Panc1 (cell line): ENCODE data around the gene NAV1. TPM values are rescaled to one million over a fixed set of nuclear protein-coding genes. Genes with fewer than 3 reads are reported as not detected.

Experiments used
- ATAC-seq: fragments of 200-7000 bp; cut with Tn5 transposase; 2 replicates; pipeline ENCODE4 v1.9.1; 2020; ENCODE audit warnings: mild to moderate bottlenecking, moderate library complexity
- BruUV-seq: library from RNA; stranded (reverse); fragments of 400-500 nt; replicated peaks from 2 replicates; lab custom pipeline; 2021; lab: Mats Ljungman, UMichigan
- CTCF ChIA-PET: fragments of 300-600 bp; sonication (Branson Sonifier 250); formaldehyde crosslinking; loops from one replicate; lab custom pipeline; 2022; ENCODE audit warnings: antibody characterized with exemption; lab: Charles Lee
- POLR2A ChIA-PET: fragments of 300-600 bp; sonication (Branson Sonifier 250); formaldehyde crosslinking; loops from one replicate; lab custom pipeline; 2022; ENCODE audit warnings: antibody characterized with exemption; lab: Charles Lee
- DNase-seq: peaks from one replicate; pipeline ENCODE4 v3.0.0-alpha.2; 2010; ENCODE audit warnings: low read depth, low spot score
- H3K27ac ChIP-seq: 2 replicates; pipeline ENCODE4 v1.5.1; 2011; ENCODE audit warnings: mild to moderate bottlenecking, low read length, inconsistent platforms
- H3K27me3 ChIP-seq: fragments of 200-500 bp; sonication (Bioruptor generic); 2 replicates; pipeline ENCODE4 v1.6.0; 2014; ENCODE audit warnings: low read length, inconsistent platforms; ENCODE audit not compliant: control insufficient read depth, insufficient read depth
- H3K36me3 ChIP-seq: fragments of 200-500 bp; sonication (Bioruptor generic); 2 replicates; pipeline ENCODE4 v1.5.1; 2014; ENCODE audit warnings: inconsistent platforms, mild to moderate bottlenecking, low read length, moderate library complexity; ENCODE audit not compliant: control insufficient read depth, insufficient read depth
- H3K4me1 ChIP-seq: 2 replicates; pipeline ENCODE4 v1.5.1; 2011; ENCODE audit warnings: inconsistent platforms, mild to moderate bottlenecking, low read length, moderate library complexity; ENCODE audit not compliant: control insufficient read depth, insufficient read depth
- H3K4me3 ChIP-seq, 2 experiments: 2 replicates each; pipeline ENCODE4 v1.5.1; 2011 to 2012; ENCODE audit warnings: low read depth in 2 of 2, low read length in 2 of 2, mild to moderate bottlenecking in 2 of 2, inconsistent platforms in 1 of 2, moderate library complexity in 1 of 2
- H3K9me3 ChIP-seq: fragments of 200-500 bp; sonication (Bioruptor generic); 2 replicates; pipeline ENCODE4 v1.5.1; 2014; ENCODE audit warnings: low read depth, mild to moderate bottlenecking, inconsistent platforms, low read length, moderate library complexity; ENCODE audit not compliant: control insufficient read depth, insufficient read depth
- POLR2AphosphoS5 ChIP-seq: IDR thresholded peaks from 2 replicates; pipeline ENCODE4 v1.6.1; 2012; ENCODE audit warnings: mild to moderate bottlenecking, low read depth, low read length, moderate library complexity
- REST ChIP-seq, 2 experiments: IDR thresholded peaks; 2 replicates each; pipeline ENCODE4 v1.6.1; 2011 to 2012; ENCODE audit warnings: low read depth in 2 of 2, control low read depth in 1 of 2, low read length in 1 of 2, mild to moderate bottlenecking in 1 of 2, moderate library complexity in 1 of 2; ENCODE audit not compliant: insufficient read depth in 1 of 2
- SIN3A ChIP-seq: IDR thresholded peaks from 2 replicates; pipeline ENCODE4 v1.6.1; 2012; ENCODE audit warnings: low read depth, mild to moderate bottlenecking, low read length, moderate library complexity, borderline replicate concordance; ENCODE audit not compliant: insufficient read depth
- TCF7L2 ChIP-seq: IDR thresholded peaks from 2 replicates; pipeline ENCODE4 v1.6.1; 2011; ENCODE audit warnings: mild to moderate bottlenecking, low read depth, low read length, inconsistent platforms
- in situ Hi-C: cut with HindIII; loops from 2 replicates; pipeline ENCODE4 v1.10.0; 2016; ENCODE audit warnings: low sequenced_read_pairs, low pct_unique_long_range_greater_than_20kb
- intact Hi-C: fragments of 100-400 bp; cut with micrococcal nuclease; formaldehyde crosslinking; loops from one replicate; pipeline ENCODE4 v1.10.0; 2022; ENCODE audit not compliant: unreplicated experiment
- total RNA-seq: library from RNA; stranded (reverse); gene quantifications from one replicate; pipeline ENCODE4 v1.2.1, GENCODE V29; 2021; ENCODE audit not compliant: unreplicated experiment
- TF ChIP-seq, protein P1 (sequence below): fragments of 450-650 bp; IDR thresholded peaks from 2 replicates; pipeline ENCODE4 v1.5.1; 2017; ENCODE audit warnings: mild to moderate bottlenecking

The NAV1 gene
- total RNA-seq, 1 experiment from 2014 or later, result 29.0 TPM

DNA sequence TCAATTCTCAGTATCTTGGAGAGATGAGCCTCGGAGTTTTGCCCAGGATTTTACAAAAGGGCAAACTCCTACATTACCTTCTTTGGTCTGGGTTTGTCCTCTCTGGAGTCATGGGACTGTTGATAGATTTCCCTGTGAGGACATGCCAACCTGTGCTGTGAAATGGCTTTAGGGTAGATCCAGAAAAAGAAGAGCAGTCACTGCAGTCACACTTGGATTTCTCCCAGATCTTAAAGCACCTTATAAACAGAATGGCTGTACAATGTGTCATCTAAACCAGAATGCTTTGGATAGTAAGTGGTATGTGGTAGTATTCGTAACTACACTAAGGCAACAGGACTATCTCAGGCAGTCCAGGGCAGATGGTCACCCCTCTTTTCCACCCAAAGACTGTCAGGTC, 30.1 kb upstream of the NAV1 start:
- H3K27ac ChIP-seq, result no peak overlapping the region
- H3K36me3 ChIP-seq, result no peaks in the 10 kb centered on the region
- ATAC-seq, result no peak
- ChIA-PET POLR2A (no interaction called here), CTCF (interaction anchor here (0.6 kb wide), 1 partner anchor 73 kb away, joined by 4 read pairs; no protein-coding TSS in a partner anchor)
- H3K4me3 ChIP-seq, result no peak overlapping the region
- TF ChIP-seq, protein P1, sequence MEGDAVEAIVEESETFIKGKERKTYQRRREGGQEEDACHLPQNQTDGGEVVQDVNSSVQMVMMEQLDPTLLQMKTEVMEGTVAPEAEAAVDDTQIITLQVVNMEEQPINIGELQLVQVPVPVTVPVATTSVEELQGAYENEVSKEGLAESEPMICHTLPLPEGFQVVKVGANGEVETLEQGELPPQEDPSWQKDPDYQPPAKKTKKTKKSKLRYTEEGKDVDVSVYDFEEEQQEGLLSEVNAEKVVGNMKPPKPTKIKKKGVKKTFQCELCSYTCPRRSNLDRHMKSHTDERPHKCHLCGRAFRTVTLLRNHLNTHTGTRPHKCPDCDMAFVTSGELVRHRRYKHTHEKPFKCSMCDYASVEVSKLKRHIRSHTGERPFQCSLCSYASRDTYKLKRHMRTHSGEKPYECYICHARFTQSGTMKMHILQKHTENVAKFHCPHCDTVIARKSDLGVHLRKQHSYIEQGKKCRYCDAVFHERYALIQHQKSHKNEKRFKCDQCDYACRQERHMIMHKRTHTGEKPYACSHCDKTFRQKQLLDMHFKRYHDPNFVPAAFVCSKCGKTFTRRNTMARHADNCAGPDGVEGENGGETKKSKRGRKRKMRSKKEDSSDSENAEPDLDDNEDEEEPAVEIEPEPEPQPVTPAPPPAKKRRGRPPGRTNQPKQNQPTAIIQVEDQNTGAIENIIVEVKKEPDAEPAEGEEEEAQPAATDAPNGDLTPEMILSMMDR, result no peak
- TF ChIP-seq REST (IDR thresholded peaks at IDR 0.05; ENCODE audit: insufficient read depth in 1 of 2, low read depth in 2 of 2, low read length in 1 of 2), result no peak
- no peak for TF ChIP-seq SIN3A
- TF ChIP-seq TCF7L2, result no peak
- TF ChIP-seq POLR2AphosphoS5, result no peak
- DNase-seq, result no peak
- in situ Hi-C loops (no loop called here), intact Hi-C loops (no loop called here)
- H3K9me3 ChIP-seq, result no peaks in the 10 kb centered on the region
- no peaks in the 10 kb centered on the region for H3K27me3 ChIP-seq
- no TSS peak for BruUV-seq
- peaks cover 33% of the 10 kb centered on the region for H3K4me1 ChIP-seq

- peaks cover 25% of the 10 kb centered on the region for H3K4me1 ChIP-seq
- no peak for TF ChIP-seq TCF7L2
- no peak for TF ChIP-seq POLR2AphosphoS5
- no peak for TF ChIP-seq REST (IDR thresholded peaks at IDR 0.05; ENCODE audit: insufficient read depth in 1 of 2, low read depth in 2 of 2, low read length in 1 of 2)
- TF ChIP-seq, protein P1, result no peak
- no peak for TF ChIP-seq SIN3A
- H3K9me3 ChIP-seq, result no peaks in the 10 kb centered on the region
- ChIA-PET POLR2A (interaction anchor here (0.7 kb wide), 1 partner anchor 28 kb away, joined by 3 read pairs; no protein-coding TSS in a partner anchor), CTCF (interaction anchor here (0.6 to 6.7 kb wide), 2 partner anchors 28 to 74 kb away, joined by 4 to 110 read pairs; no protein-coding TSS in a partner anchor)
- no peak overlapping the region for H3K27ac ChIP-seq
- in situ Hi-C loops (no loop called here), intact Hi-C loops (no loop called here)
- H3K27me3 ChIP-seq, result no peaks in the 10 kb centered on the region
- ATAC-seq (no peak), DNase-seq (no peak)
- H3K4me3 ChIP-seq, result no peak overlapping the region
- no TSS peak for BruUV-seq
- H3K36me3 ChIP-seq, result no peaks in the 10 kb centered on the region
These were observed 29.1 kb upstream of the NAV1 start for GRCh38 chr1:201509601-201510374.
